Endometrial microvascular endothelial cells (primary cell): Measurements from ENCODE around the gene OXSR1. TPM values are rescaled to one million over a fixed set of nuclear protein-coding genes. Genes with fewer than 3 reads are reported as not detected.
"Not testable (repeated sequence)": the region's sequence is repeated elsewhere in the genome, so short reads cannot be mapped to it uniquely, and the experiment has no call there.

ENCODE experiments used
- in situ Hi-C: cut with HindIII; loops from 2 replicates; pipeline ENCODE4 v1.10.0; 2017; ENCODE audit warnings: low sequenced_read_pairs, low pct_unique_long_range_greater_than_20kb; ENCODE audit errors: inconsistent ontology term
- total RNA-seq: library from RNA; depleted of rRNA; stranded (reverse); fragments of >200 nt; gene quantifications from one replicate; pipeline ENCODE4 v1.2.3, GENCODE V29; 2015; ENCODE audit errors: inconsistent ontology term

The OXSR1 gene
- total RNA-seq, 1 donor from 2014 or later = 31.7 TPM

- in situ Hi-C loops = no loop called here
Measured at GRCh38 chr3:38155825-38156224, 9.5 kb upstream of the OXSR1 start.

- in situ Hi-C loops = no loop called here
Measured at GRCh38 chr3:38157117-38157516, 8.2 kb upstream of the OXSR1 start.

- in situ Hi-C loops = no loop called here
Measured at GRCh38 chr3:38157595-38157994, 7.7 kb upstream of the OXSR1 start.

GRCh38 chr3:38158472-38158871 lies 6.9 kb upstream of the OXSR1 start:
- in situ Hi-C loops = no loop called here

GRCh38 chr3:38160704-38161103 lies 4.6 kb upstream of the OXSR1 start:
- in situ Hi-C loops = not testable (repeated sequence)

- in situ Hi-C loops = no loop called here
Measured at GRCh38 chr3:38163117-38163840, 2.1 kb upstream of the OXSR1 start.

- in situ Hi-C loops = no loop called here
Measured at GRCh38 chr3:38163841-38164642, 1.3 kb upstream of the OXSR1 start.

GRCh38 chr3:38164643-38164951 lies 740 bp upstream of the OXSR1 start:
- in situ Hi-C loops = no loop called here

GRCh38 chr3:38165722-38166387 lies 518 bp downstream of the OXSR1 start:
- in situ Hi-C loops = no loop called here

- in situ Hi-C loops = no loop called here
Measured at GRCh38 chr3:38167591-38167990, 2.3 kb downstream of the OXSR1 start.

GRCh38 chr3:38168151-38169026 lies 3.1 kb downstream of the OXSR1 start:
- in situ Hi-C loops = no loop called here

GRCh38 chr3:38169027-38169317 lies 3.6 kb downstream of the OXSR1 start:
- in situ Hi-C loops = no loop called here

GRCh38 chr3:38170722-38171121 lies 5.4 kb downstream of the OXSR1 start:
- in situ Hi-C loops = no loop called here

- in situ Hi-C loops = no loop called here
Measured at GRCh38 chr3:38171622-38172021, 6.3 kb downstream of the OXSR1 start.

- in situ Hi-C loops = no loop called here
Measured at GRCh38 chr3:38173834-38174418, 8.6 kb downstream of the OXSR1 start.

- in situ Hi-C loops = no loop called here
Measured at GRCh38 chr3:38177181-38177580, 11.8 kb downstream of the OXSR1 start.

- in situ Hi-C loops = no loop called here
Measured at GRCh38 chr3:38186781-38187180, 21.4 kb downstream of the OXSR1 start.

- in situ Hi-C loops = no loop called here
Measured at GRCh38 chr3:38190481-38190881, 25.1 kb downstream of the OXSR1 start.

- in situ Hi-C loops = not testable (repeated sequence)
Measured at GRCh38 chr3:38202931-38203330, 37.6 kb downstream of the OXSR1 start.
